GM10266 (cell line): ENCODE measurements around the gene HAUS7.

ENCODE experiments used
- DNase-seq: peaks from one replicate; pipeline ENCODE4 v3.0.0; 2012; ENCODE audit errors: extremely low spot score
- CTCF ChIP-seq: IDR thresholded peaks from 2 replicates; pipeline ENCODE4 v1.5.1; 2012; ENCODE audit warnings: mild to moderate bottlenecking, low read depth; ENCODE audit not compliant: control insufficient read depth, insufficient read depth; ENCODE audit errors: missing control alignments

HAUS7 gene

GRCh38 chrX:153486171-153486570 is 15.8 kb upstream of the HAUS7 start:
- DNase-seq = no peak
- TF ChIP-seq CTCF = no peak

- no peak for TF ChIP-seq CTCF
- DNase-seq = no peak
Measured at GRCh38 chrX:153485396-153486080, 15.2 kb upstream of the HAUS7 start.

- TF ChIP-seq CTCF = no peak
- no peak for DNase-seq
Measured at GRCh38 chrX:153482376-153483015, 12.1 kb upstream of the HAUS7 start.

GRCh38 chrX:153481043-153481442 is 10.7 kb upstream of the HAUS7 start:
- TF ChIP-seq CTCF = no peak
- DNase-seq = no peak

- TF ChIP-seq CTCF = no peak
- no peak for DNase-seq
Measured at GRCh38 chrX:153478746-153479145, 8.4 kb upstream of the HAUS7 start.

GRCh38 chrX:153477901-153478300 is 7.5 kb upstream of the HAUS7 start:
- no peak for TF ChIP-seq CTCF
- no peak for DNase-seq

GRCh38 chrX:153477364-153477857 is 7.0 kb upstream of the HAUS7 start:
- no peak for DNase-seq
- TF ChIP-seq CTCF = no peak
